GM12872 (cell line): ENCODE results near the gene TAF5L.

ENCODE experiments used
- TF ChIP-seq, protein P1 (sequence below): IDR thresholded peaks from 3 replicates; pipeline ENCODE4 v1.5.1; 2011; ENCODE audit warnings: low read depth, mild to moderate bottlenecking, low read length, moderate library complexity; ENCODE audit not compliant: insufficient read depth

The TAF5L gene

DNA sequence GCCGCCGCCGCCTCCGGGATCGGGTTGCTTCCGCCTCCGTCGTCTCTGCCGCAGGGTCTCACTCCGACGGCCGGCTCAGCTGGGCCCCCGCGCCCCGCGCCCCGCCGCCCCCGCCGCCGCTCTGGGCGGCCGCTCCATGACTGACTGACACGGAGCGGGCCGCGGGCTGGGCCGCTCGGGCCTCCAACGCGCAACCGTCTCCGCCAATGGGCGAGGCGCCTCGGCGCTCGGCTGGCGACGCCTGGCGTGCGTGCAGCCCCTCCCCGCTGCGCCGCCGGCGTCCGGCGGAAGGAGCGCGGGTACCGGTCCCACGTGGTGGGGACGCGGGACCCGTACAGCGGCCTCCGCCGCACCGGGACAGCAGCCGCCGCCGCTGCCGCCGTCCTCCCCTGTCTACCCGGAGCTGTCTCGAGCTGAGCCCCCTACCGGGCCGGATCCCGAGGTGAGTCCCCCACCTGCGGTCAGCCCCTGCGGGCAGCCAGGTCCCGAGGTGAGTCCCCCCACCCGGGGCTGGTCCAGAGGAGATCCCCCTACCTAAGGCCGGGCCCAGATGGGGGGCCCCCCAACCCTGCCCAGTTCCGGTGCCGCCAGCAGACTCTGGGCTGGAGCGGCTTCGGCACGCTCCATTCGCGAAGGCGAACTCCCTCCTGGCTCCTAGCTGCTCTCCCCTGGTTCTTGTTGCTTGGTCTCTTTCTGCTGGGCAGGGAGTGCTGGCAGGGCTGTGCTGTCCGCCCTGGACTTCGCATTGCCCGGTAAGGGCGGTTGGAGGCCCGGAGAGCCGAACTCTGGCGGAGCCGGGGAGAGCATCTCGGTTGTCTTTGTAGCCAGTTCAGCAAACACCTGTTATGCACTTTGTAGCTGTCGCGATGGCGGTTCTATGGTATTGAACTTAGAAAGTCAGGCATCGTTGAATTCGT, at the start of gene TAF5L, which contains the start of gene URB2:
Gene TAF5L (minus strand): TSS at position 208 of the 917 bp plus-strand sequence. CDS start 11,640 bp downstream, outside the sequence.
Gene URB2 (plus strand): TSS at position 333 of the 917 bp plus-strand sequence. CDS start 1,387 bp downstream, outside the sequence.
- TF ChIP-seq, protein P1, sequence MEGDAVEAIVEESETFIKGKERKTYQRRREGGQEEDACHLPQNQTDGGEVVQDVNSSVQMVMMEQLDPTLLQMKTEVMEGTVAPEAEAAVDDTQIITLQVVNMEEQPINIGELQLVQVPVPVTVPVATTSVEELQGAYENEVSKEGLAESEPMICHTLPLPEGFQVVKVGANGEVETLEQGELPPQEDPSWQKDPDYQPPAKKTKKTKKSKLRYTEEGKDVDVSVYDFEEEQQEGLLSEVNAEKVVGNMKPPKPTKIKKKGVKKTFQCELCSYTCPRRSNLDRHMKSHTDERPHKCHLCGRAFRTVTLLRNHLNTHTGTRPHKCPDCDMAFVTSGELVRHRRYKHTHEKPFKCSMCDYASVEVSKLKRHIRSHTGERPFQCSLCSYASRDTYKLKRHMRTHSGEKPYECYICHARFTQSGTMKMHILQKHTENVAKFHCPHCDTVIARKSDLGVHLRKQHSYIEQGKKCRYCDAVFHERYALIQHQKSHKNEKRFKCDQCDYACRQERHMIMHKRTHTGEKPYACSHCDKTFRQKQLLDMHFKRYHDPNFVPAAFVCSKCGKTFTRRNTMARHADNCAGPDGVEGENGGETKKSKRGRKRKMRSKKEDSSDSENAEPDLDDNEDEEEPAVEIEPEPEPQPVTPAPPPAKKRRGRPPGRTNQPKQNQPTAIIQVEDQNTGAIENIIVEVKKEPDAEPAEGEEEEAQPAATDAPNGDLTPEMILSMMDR, result no peak

DNA sequence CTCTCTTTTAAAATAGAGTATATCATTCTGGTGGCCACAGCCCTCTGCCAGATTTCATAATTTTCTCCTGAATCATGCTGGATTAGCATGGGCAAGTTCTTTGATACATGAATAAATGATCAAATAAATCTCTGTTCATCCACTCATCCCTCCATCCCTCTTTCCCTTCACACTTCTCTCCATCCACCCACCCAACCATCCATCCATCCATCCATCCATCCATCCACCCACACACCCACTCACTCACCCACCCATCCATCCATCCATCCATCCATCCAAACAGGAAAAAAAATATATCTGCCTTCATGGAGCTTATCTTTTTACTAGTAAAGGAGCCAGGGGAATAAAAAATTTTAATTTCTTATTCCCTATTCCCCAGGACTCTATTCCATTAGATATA, 49.5 kb upstream of the TAF5L start:
- TF ChIP-seq, protein P1, result no peak

DNA sequence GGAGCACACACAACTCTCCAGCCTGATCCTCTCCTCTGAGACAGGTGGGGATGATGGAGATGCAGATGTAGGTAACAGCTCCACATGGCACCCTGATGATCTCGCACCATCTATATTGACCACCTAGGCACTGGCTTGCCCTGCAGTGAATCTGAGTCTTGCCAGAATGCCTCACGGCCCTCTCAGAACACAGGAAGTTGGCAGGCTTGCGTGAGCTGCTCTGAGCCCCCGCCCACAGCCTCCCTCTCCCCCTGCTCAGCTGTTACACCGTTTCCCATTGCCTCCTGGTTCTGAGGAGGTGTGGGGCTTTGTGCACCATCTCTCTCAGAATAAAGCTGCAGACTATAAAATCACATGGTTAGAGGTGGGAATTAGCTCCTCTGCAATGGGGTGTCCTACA, 48.1 kb upstream of the TAF5L start:
- TF ChIP-seq, protein P1, result no peak

DNA sequence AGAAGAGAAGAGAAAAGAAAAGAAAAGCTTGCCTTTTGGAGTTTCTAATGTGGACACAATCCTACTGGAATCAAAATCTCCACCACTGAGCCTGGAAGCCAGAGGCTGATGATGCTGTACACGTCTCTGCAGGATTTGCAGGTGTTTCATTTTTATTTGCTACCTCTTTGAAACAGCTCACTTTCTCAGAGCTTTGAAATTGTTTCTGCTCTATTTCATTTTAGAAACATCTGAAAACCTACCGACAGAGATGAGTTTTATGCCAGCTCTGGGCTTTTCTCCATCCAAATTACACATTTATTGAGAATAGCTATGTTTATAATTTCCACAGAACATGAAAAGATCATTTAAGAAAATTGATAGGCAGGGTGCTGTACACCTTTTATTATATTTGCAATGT, 46.3 kb upstream of the TAF5L start:
- TF ChIP-seq, protein P1, result no peak

DNA sequence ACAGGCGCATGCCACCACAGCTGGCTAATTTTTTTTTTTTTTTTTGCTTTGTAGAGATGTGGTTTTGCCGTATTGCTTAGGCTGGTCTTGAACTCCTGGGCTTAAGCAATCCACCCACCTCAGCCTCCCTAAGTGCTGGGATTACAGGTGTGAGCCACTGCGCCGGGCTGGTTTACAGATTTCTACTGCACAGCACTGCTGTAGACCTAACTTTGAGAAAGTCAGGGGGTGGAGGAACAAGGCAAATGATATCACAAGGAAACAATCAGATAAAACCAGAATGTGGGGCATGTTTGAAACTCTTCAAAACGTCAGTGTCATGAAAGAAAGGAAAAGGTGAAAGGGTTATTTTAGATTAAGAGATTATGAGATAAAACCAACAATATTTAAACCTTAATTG, 45.4 kb upstream of the TAF5L start:
- TF ChIP-seq, protein P1, result no peak

DNA sequence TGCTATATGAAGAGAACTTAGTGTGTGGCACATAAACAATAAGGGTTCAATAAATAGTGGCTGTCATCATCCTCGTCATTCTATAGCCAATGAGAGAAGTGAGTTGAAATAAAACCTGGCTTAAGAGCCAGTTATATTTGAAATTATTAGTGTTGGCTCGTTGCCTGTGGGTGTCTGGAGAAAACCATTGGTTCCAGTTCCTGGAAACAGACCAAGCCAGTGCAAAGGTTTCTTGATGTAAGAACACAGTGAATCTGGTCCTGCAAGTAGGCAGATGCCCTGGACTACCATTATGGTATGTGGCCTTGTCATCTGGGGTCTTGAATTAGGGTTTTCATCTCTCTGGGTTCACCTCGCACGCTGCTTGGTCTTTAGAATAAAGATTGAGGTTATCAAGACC, 43.4 kb upstream of the TAF5L start:
- TF ChIP-seq, protein P1, result no peak

DNA sequence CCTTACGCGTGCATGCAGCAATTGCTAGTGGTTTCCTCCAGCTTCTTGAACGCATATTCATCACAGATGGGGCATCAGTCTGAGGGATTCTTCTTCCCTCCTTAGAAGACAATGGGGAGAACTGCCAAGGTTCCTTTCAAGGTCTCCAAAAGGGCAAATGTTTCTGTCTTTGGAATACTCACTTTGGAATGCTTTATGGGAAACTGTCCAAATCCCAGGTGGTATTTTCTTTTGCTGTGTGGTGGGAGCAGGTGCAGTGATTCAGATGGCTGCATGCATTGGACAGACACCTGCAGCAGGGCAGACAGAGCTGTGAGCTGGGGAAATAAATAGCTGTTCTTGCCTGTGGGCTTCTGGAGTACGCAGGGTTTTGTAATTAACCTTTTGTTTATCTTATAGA, 40.7 kb upstream of the TAF5L start:
- TF ChIP-seq, protein P1, result no peak
